ENCODE measurements around the gene DLG1.
"Not testable (repeated sequence)": the region's sequence is repeated elsewhere in the genome, so short reads cannot be mapped to it uniquely, and the experiment has no call there.

DLG1 gene

GRCh38 chr3:197080344-197080743, 218.1 kb downstream of the DLG1 start:
- no peak for DNase-seq

- no peak for DNase-seq
These were observed 222.0 kb downstream of the DLG1 start for GRCh38 chr3:197076415-197076814.

- DNase-seq = no peak
These were observed 230.3 kb downstream of the DLG1 start for GRCh38 chr3:197068077-197068476.

GRCh38 chr3:197064771-197065170, 233.6 kb downstream of the DLG1 start:
- no peak for DNase-seq

- DNase-seq = no peak
These were observed 236.0 kb downstream of the DLG1 start for GRCh38 chr3:197062446-197062845.

GRCh38 chr3:197051637-197052036, 246.8 kb downstream of the DLG1 start:
- not testable (repeated sequence) for DNase-seq

GRCh38 chr3:197050511-197050910, 247.9 kb downstream of the DLG1 start:
- DNase-seq = no peak

- no peak for DNase-seq
These were observed 255.9 kb downstream of the DLG1 start for GRCh38 chr3:197042539-197042938.

- DNase-seq = no peak
These were observed 256.4 kb downstream of the DLG1 start for GRCh38 chr3:197041875-197042488.

- no peak for DNase-seq
These were observed 257.8 kb downstream of the DLG1 start for GRCh38 chr3:197040658-197041057.

GRCh38 chr3:197038679-197039462, 259.5 kb downstream of the DLG1 start:
- DNase-seq = no peak

- DNase-seq = no peak
These were observed 262.8 kb downstream of the DLG1 start for GRCh38 chr3:197035577-197035976.

- DNase-seq = not testable (repeated sequence)
These were observed 263.6 kb downstream of the DLG1 start for GRCh38 chr3:197034778-197035177.

- DNase-seq = not testable (repeated sequence)
These were observed 264.6 kb downstream of the DLG1 start for GRCh38 chr3:197033764-197034163.

- DNase-seq = no peak
These were observed 266.8 kb downstream of the DLG1 start for GRCh38 chr3:197031315-197032285.

- DNase-seq = no peak
These were observed 267.8 kb downstream of the DLG1 start for GRCh38 chr3:197030379-197031314.

- DNase-seq = peak; percentile 61
These were observed 268.8 kb downstream of the DLG1 start, which contains the start of gene MELTF for GRCh38 chr3:197029511-197030167. MELTF (minus strand) TSS chr3:197029817; CDS start chr3:197029702, 115 bp downstream.

GRCh38 chr3:197028728-197029510, 269.5 kb downstream of the DLG1 start:
- no peak for DNase-seq

- no peak for DNase-seq
These were observed 270.3 kb downstream of the DLG1 start for GRCh38 chr3:197027896-197028727.
